GM21390 (cell line): ENCODE results near the gene LIPK.
"Not testable (repeated sequence)": the region's sequence is repeated elsewhere in the genome, so short reads cannot be mapped to it uniquely, and the experiment has no call there.

Experiments used
- ATAC-seq: cut with Tn5 transposase; IDR thresholded peaks from one replicate; pipeline ENCODE4 v1.9.1; 2021; ENCODE audit not compliant: unreplicated experiment

Gene LIPK

DNA sequence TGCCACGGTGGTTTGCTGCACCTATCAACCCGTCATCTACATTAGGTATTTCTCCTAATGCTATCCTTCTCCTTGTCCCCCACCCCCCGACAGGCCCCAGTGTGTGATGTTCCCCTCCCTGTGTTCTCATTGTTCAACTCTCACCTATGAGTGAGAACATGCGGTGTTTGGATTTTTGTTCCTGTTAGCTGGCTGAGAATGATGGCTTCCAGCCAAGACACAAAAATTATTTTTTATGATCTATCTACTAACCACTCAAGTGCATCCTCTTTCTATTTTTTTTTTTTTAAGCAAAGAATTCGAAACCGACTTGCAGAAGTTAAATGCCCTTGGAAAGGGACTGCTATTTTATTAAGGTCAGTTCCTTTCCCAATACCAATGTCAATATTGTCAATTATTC, 3.3 kb downstream of the LIPK start:
- ATAC-seq = not testable (repeated sequence)

DNA sequence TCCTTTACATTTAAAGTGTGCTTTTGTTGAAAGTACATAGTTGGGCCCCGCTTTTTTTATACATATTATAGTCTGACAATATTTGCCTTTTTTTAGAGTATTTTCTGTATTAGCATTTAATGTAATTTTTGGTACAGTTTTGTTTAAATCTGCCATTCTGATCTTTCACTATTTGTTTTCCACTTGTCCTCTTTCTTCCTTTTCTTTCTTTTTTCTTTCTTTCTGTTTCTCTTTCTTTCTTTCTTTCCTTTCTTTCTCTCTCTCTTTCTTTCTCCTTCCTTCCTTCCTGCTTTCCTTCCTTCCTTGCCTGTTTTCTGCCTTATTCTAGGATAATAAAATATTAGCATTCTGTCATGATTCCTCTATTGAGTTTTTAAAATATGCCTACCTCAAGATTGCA, 9.5 kb downstream of the LIPK start:
- no peak for ATAC-seq

DNA sequence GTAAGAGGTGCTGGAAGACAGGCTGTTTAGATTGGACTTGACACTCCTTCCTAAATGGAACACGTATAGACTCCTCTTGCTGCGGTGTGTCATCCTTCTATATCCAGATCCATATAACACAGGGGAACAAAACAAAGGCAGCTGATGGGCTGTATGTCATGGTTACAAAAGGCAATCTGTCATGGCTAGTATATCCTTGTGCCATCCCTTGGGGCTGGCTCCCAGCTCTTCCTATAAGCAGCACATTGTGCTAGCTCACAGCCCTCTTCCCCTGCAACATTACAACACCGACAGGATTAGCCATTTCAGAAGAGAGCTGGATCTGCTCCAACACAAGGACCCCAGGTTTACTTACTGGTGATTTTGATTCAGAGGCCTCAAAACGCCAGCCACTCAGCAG, 15.3 kb downstream of the LIPK start:
- ATAC-seq = no peak

DNA sequence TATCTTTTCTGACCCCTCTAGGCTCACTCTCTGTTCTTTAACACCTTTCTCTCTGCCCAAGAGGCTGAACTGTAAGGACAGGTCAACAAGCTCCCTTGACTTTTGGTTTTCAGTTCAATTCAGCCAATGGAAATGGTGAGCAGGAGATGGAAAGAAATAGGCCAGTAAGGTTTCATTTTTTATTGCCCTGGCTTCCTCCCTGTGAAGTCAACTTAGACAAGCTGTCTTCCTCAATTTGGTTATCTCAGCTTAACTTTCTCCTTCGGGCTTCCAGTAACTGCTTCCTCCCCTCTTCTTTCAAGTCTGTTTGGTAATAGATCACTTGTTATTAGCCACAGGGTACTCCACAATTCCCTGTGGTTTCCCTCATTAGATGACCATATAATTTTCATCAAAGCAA, 19.7 kb downstream of the LIPK start:
- ATAC-seq = peak; percentile 66

DNA sequence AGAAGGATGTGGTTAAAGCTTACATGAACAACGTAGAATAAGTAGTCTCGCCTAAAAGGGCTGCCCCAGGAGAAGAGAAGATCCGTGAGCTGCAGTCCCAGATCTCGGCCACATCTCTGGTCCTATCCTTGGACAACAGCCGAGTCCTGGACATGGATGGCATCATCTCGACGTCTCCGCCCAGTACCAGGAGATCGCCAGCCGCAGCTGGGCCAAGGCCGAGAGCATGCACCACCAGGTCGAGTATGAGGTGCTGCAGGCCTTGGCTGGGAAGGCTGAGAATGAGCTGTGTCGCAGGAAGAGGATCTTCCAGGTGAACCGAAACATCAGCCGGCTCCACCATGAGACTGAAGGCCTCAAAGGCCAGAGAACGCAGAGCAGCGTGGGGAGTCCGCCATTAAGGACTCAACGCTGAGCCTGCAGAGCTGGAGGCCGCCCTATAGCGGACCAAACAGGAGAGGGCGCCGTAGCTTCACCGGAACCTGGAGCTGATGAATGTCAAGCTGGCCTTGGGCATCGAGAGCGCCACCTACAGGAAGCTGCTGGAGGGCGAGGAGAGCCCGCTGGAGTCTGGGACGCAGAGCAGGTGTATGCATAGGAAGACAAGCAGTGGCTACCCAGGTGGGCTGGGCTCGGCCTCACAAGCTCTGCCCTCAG, 22.2 kb downstream of the LIPK start:
- ATAC-seq = no peak

DNA sequence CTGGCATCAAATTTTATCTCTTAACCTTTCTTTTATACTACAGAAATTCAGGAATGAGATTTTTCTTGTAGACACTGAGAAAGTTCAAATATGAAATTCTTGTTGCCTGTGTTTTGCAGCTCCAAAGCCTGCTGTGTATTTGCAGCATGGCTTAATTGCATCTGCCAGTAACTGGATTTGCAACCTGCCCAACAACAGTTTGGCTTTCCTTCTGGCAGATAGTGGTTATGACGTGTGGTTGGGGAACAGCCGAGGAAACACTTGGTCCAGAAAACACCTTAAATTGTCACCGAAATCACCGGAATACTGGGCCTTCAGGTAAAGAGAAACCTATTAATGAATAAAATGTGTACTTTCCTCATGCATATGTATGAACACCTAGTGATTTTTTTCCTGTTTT, 24.8 kb downstream of the LIPK start:
- no peak for ATAC-seq

DNA sequence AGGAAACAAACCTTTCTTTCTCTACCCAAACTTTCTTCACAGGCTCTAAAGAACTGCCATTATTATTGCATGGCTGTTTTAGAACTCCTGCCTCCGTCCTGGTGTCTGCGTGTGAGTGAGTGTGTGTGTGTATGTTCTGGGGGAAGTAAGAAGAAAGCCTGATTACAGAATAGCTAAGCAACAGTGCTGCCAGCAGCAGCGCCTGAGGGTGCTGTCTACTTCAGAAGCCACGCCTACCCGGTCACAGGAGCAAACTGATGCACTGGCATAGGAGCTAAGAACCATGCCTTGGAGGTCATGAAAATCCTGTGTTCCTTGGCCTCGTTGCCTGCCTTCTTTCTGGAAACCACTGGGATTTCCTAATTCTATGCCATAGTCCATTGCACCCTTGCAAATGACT, 25.2 kb downstream of the LIPK start:
- ATAC-seq = no peak

DNA sequence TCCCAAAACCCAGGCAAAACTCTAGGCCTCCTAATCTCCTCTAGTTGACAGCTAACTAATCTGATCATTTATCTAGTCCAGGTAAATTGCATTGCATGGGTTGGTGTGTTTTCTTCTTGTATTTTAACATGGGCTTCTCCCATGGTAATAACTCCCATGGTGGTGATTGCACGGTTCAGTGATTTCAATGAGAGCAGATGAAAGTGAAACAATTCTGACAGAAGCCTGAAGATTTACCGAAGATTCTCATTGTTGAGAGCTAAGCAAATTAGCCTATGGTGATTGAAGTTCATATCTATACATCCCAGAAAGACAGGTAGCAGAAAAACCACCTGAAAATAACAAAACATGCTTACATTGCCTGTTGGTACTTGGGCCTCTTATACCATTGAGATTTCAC, 27.2 kb downstream of the LIPK start:
- ATAC-seq = peak; percentile 60

DNA sequence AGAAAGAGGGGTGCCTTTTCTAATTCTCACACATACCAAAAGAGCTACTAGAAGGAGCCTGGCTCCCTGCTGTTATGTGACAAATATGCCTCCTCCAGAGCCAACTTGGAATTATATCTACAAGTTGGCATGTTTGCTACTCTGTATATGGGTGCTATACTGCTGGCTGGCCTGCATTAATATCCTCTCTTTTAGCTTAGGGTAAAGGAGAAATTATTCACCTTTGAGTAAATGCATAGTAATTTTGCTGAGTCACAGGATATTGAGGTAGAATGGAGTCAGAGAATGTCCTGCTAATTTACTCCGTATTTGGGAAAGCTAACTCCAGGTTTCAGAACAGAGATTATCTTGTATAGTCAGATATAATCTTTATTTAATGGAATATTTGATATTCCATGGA, 29.6 kb downstream of the LIPK start:
- no peak for ATAC-seq

DNA sequence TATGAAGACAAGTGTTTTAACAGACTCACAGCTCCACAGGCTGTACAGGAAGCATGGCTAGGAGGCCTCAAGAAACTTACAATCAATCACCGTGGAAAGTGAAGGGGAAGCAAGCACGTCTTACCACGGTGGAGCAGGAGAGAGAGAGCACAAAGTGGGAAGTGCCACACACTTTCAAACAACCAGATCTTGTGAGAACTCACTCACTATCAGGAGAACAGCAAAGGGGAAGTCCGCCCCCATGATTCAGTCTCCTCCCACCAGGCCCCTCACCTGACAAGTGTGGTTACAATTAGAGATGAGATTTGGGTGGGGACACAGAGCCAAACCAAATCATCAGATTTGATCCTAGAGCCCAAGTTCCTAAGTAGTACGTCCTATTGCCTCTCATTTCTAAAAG, 35.9 kb downstream of the LIPK start:
- not testable (repeated sequence) for ATAC-seq

DNA sequence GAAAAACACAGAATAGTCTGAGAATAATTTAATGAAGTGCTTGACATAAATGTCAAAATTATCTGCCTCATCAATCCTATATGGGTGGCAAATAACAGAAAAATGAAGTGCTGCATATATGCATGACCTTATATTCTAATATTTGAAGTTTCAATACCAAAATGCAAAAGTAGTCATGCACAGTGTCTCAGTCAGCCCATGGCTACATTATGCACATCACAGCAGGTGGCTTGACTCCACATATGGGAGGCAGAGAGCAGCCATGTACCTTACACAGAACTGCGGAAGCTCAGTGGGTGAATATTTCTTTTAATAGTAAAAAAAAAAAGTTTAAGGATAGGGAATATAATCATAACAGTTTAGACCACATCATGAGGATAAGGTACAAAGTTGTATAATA, 36.4 kb downstream of the LIPK start:
- ATAC-seq = no peak

DNA sequence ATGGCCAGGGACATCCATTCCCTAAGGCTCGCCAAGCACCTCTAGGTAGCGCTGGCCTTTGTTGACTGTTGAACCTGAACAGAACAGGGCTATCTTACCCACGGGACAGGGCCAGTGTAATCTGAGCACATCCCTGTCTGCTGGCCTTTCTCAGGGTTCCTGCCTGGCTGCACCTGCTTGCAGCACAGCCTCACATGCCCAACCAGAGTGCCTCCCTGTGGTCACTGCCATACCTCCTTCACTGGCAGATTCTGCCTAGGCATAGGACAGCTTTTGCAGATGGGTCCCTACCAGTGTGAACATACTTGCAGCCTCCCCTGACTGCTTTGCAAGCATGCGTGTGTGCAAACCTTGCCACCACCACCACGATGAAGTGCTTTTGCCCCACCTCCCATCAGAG, 38.0 kb downstream of the LIPK start:
- ATAC-seq = no peak

DNA sequence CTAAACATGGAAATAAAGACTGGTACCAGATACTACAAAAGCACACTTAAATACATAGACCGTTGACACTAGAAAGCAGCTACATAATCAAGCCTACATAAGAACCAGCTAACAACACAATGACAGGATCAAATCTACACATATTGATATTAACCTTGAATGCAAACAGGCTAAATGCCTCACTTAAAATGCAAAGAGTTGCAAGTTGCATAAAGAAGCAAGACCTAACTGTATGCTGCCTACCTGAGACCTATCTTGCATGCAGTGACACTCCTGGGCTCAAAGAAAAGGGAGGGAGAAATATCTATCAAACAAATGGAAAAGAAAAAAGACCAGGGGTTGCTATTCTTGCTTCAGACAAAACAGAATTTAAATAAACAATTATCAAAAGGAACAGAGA, 39.6 kb downstream of the LIPK start:
- ATAC-seq = no peak

DNA sequence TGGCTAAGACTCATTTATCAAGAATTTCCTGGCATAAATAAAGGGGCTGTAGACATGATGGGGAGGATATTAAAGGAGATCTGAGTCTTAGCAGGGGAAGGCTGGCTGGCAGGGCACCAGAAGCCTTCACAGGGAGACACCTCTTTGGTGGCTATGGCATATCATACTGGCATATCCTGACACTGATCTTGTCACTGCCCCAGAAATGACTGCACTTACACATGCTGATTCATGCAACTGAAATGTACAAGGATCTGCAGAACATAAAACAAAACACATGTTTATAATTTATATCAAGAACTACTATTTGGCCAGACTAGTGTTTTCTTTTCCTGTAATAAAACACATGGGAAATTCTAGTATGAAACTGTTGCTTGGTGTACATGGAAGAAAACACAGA, 48.2 kb downstream of the LIPK start:
- ATAC-seq = no peak

DNA sequence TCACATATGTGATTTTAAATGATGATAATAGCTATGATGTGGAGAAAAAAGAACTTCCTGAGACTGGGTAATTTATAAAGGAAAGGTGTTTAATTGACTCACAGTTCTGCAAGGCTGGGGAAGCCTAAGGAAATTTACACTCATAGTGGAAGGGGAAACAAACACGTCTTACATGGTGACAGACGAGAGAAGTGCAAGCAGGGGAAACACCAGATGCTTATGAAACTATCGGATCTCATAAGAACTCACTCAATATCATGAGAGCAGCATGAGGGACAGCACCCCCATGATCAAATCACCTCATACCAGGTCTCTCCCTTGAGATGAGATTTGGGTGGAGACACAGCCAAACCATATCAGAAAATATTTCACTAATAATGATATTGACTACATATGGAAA, 49.7 kb downstream of the LIPK start:
- peak; percentile 57 for ATAC-seq

DNA sequence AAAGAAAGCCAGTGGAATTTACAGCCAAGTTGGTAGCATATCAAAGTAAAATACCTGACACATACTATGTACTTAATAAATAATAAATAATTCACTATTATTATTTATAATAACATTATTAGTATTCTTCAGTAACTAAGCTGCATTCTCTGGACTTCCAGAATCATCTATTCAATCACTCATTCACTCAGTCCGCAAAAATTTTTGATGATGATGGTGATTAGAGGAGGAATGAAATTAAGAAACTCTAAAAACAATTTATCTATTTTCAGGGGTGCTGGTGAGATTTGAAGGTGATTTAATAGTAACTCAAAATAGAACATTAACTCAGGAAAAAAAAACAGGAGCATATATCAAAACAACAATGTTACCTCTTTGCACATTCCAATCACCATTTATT, 50.6 kb downstream of the LIPK start:
- no peak for ATAC-seq

DNA sequence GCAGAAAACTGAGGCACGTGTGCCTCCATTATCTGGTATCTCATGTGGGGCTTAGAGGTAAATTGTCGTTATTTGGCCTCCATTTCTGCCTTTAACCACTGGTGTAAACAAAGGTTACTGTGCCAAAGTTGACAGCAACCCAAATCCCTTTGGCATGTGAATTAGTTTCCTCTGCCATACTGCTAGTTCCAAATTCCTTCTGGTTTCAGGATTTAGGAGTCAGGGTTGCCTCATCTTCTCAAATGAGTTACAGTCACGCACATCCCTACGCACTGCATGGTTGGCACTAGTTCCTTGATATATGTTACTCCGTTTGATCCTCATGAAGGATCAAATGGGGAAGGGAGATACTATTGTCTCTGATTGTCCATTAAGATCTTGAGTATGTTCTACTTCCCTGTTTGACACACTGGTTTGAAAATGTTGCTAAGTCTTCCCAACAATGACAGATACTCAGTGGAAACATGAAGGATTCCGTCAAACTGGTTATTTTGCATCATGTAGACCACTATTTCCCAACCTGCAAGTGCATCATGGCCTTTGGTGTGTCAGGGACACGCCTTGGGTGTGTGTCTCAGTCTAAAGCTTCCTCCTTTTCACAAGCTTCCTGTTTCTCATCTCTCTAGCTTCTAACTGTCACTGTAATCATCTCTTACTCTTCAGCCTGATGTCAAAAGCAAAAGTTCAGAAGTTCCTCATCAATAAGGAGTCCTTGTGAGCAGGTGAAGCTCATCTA, 53.5 kb downstream of the LIPK start, which contains the start of gene LIPN:
LIPN (plus strand) TSS at position 655 of the 736 bp plus-strand sequence. CDS start 1,386 bp downstream, outside the sequence.
- no peak for ATAC-seq

DNA sequence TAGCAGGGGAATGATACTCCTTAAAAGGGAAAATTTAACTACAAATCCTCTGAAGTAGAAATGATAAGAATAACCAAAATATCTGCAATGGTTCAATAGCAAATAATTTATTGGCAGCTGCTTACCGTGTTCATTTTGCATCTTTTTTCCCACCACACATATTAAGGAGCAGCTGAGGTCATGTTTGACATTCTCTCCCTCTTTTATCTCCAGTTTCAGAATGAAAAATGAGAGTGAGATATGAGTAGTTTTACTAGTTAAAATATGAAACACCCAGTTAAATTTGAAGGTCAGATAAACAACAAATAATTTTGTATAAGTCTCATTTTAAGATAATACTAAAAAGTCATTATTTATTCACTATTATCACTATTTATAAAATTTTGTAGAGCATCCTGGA, 56.9 kb downstream of the LIPK start:
- no peak for ATAC-seq

DNA sequence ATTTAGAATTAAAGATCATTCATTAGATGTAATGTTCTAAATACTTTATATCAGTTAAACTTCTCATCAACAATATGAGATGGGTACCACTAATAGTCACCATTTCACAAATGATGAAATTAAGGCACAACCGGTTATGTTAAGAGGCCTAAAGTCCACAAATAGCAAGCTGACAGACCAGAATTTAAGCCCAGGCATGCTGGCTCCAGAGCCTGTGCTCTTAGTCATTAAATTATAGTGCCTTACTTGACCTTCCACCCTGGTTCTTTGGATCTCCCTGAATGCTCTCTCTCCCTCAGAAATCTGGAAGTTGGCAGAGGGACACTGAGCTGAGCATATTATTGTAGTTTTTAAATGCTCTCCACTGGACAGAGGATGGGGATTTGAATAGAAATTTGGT, 57.4 kb downstream of the LIPK start:
- ATAC-seq = no peak

DNA sequence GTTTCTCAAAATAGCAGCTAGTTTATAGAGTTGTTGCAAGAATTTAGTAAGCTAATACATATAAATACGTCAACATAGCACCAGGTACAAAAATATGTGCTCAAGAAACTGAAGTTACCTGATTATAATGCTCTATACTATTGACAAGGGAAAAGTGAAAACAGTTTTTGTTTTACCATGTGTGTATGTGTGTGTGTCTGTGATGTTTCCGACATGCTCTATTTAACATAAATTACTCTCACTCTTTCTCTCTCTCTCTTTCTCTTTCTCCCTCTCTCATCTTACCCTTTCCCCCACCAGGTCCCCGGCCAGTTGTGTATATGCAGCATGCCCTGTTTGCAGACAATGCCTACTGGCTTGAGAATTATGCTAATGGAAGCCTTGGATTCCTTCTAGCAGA, 58.1 kb downstream of the LIPK start:
- no peak for ATAC-seq

DNA sequence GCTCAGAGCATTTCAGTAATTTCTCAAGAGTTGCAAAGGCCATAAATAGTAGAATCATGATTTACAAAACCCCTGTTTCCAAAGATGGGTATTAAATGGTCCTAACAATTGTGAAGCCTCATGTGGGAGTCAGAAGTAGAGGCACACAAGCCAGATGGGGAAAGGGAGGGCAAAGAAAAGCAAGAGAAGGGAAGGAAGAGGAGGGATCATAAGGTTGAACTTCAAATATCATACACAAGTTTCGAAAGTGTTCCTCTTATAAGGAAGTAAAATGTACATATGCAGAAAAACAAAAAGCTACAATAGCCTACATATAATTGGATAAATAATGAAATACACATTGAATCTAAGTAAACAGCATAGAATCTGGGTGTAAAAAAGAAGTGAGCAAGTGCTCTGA, 59.8 kb downstream of the LIPK start:
- ATAC-seq = no peak

DNA sequence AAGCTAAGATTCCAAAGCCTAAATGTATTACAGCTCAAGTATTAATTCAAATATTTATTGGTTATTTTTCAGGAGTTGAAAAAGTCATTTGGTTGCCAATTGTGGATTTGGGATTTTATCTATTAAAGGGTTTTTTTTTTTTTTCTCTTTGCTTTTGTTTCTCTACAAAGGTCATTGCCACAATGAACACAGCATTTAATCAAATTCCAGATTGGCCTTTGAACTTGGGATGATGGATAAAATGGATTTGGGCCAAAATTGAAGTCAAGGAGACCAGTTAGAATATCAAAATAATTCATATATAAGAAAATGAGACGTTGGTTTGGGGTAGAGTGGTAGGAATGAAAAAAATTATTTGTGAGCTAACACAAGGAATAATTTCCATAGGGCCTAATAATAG, 63.3 kb downstream of the LIPK start:
- no peak for ATAC-seq

DNA sequence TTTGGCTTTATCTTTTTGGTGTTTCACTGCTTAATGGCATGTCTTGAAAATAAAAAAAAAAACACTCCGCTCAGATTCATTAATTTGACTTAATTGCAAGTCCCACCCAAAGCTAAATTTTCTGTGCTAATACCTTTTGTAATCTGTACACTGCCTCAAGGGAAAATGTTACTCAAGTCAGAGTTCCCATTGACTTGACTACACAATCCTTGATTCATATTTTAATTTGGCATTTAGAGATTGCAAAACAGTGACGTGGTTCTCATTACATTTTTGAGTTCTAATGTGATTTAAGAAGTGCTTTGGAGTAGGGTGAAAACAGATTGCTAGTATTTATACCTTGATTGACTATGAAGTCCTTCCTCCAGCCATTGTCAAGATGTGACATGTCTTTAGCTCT, 75.2 kb downstream of the LIPK start:
- no peak for ATAC-seq
